Skeletal muscle tissue (tissue), 4 donors: ENCODE data around the gene AKAP1. TPM values are rescaled to one million over a fixed set of nuclear protein-coding genes. Genes with fewer than 3 reads are reported as not detected.

Experiments used
- H3K27ac ChIP-seq: one replicate; pipeline ENCODE4 v1.7.0; 2013; ENCODE audit warnings: mild to moderate bottlenecking, low read depth, low read length, inconsistent platforms
- H3K27me3 ChIP-seq, 3 donors: one replicate each; pipeline ENCODE4 v1.7.0; 2013; ENCODE audit warnings: low read length in 3 of 3; ENCODE audit not compliant: control insufficient read depth in 3 of 3, insufficient read depth in 3 of 3
- H3K36me3 ChIP-seq, 3 donors: one replicate each; pipeline ENCODE4 v1.7.0; 2013; ENCODE audit warnings: low read length in 3 of 3; ENCODE audit not compliant: control insufficient read depth in 3 of 3, insufficient read depth in 3 of 3
- H3K4me1 ChIP-seq, 3 donors: one replicate each; pipeline ENCODE4 v1.7.0; 2013; ENCODE audit warnings: low read length in 3 of 3, mild to moderate bottlenecking in 3 of 3; ENCODE audit not compliant: control insufficient read depth in 3 of 3, insufficient read depth in 3 of 3
- H3K4me3 ChIP-seq, 3 donors: one replicate each; pipeline ENCODE4 v1.7.0; 2013; ENCODE audit warnings: low read length in 3 of 3
- H3K9ac ChIP-seq, 3 donors: one replicate each; pipeline ENCODE4 v1.7.0; 2013; ENCODE audit warnings: low read length in 3 of 3, mild to moderate bottlenecking in 3 of 3, moderate library complexity in 2 of 3, low read depth in 1 of 3
- H3K9me3 ChIP-seq, 3 donors: one replicate each; pipeline ENCODE4 v1.7.0; 2013; ENCODE audit warnings: low read length in 3 of 3; ENCODE audit not compliant: control insufficient read depth in 3 of 3
- total RNA-seq: library from RNA; depleted of rRNA; stranded (reverse); fragments of >200 nt; gene quantifications from one replicate; pipeline ENCODE4 v1.2.3, GENCODE V29; 2014
- donor health status: Osteomylitis.

AKAP1 gene
- total RNA-seq, 1 donor from 2014 or later = 63.7 TPM

GRCh38 chr17:57144567-57144966 lies 59.5 kb downstream of the AKAP1 start:
- Histone ChIP-seq H3K4me1 (peaks cover 0 to 3% (median 0%) of the 10 kb centered on the region in 3 donors), H3K27ac (no peak overlapping the region), H3K36me3 (no peaks in the 10 kb centered on the region), H3K4me3 (no peak overlapping the region), H3K27me3 (no peaks in the 10 kb centered on the region), H3K9ac (no peak overlapping the region), H3K9me3 (no peaks in the 10 kb centered on the region)

- peaks cover 0 to 3% (median 0%) of the 10 kb centered on the region in 3 donors for H3K4me1 ChIP-seq
- no peaks in the 10 kb centered on the region for H3K27me3 ChIP-seq
- H3K4me3 ChIP-seq = no peak overlapping the region
- H3K9me3 ChIP-seq = no peaks in the 10 kb centered on the region
- H3K36me3 ChIP-seq = no peaks in the 10 kb centered on the region
- no peak overlapping the region for H3K9ac ChIP-seq
- no peak overlapping the region for H3K27ac ChIP-seq
These were observed 60.3 kb downstream of the AKAP1 start for GRCh38 chr17:57145347-57145746.

GRCh38 chr17:57146273-57146672 lies 61.2 kb downstream of the AKAP1 start:
- no peak overlapping the region for H3K9ac ChIP-seq
- H3K4me1 ChIP-seq = peaks cover 0 to 3% (median 0%) of the 10 kb centered on the region in 3 donors
- no peaks in the 10 kb centered on the region for H3K36me3 ChIP-seq
- no peak overlapping the region for H3K27ac ChIP-seq
- H3K27me3 ChIP-seq = no peaks in the 10 kb centered on the region
- H3K9me3 ChIP-seq = no peaks in the 10 kb centered on the region
- no peak overlapping the region for H3K4me3 ChIP-seq

GRCh38 chr17:57151798-57152197 lies 66.8 kb downstream of the AKAP1 start:
- Histone ChIP-seq H3K4me3 (no peak overlapping the region), H3K9ac (no peak overlapping the region), H3K27me3 (no peaks in the 10 kb centered on the region), H3K9me3 (no peaks in the 10 kb centered on the region), H3K36me3 (no peaks in the 10 kb centered on the region), H3K27ac (no peak overlapping the region), H3K4me1 (no peaks in the 10 kb centered on the region)

- no peak overlapping the region for H3K9ac ChIP-seq
- H3K4me3 ChIP-seq = no peak overlapping the region
- H3K27ac ChIP-seq = no peak overlapping the region
- no peaks in the 10 kb centered on the region for H3K36me3 ChIP-seq
- H3K9me3 ChIP-seq = no peaks in the 10 kb centered on the region
- no peaks in the 10 kb centered on the region for H3K4me1 ChIP-seq
- no peaks in the 10 kb centered on the region for H3K27me3 ChIP-seq
These were observed 68.0 kb downstream of the AKAP1 start for GRCh38 chr17:57152967-57153528.

- H3K9me3 ChIP-seq = no peaks in the 10 kb centered on the region
- no peaks in the 10 kb centered on the region for H3K4me1 ChIP-seq
- no peak overlapping the region for H3K27ac ChIP-seq
- H3K9ac ChIP-seq = no peak overlapping the region
- no peak overlapping the region for H3K4me3 ChIP-seq
- no peaks in the 10 kb centered on the region for H3K36me3 ChIP-seq
- H3K27me3 ChIP-seq = no peaks in the 10 kb centered on the region
These were observed 69.9 kb downstream of the AKAP1 start for GRCh38 chr17:57154921-57155320.

- H3K4me1 ChIP-seq = no peaks in the 10 kb centered on the region
- no peak overlapping the region for H3K27ac ChIP-seq
- H3K9ac ChIP-seq = no peak overlapping the region
- H3K9me3 ChIP-seq = no peaks in the 10 kb centered on the region
- no peaks in the 10 kb centered on the region for H3K36me3 ChIP-seq
- no peaks in the 10 kb centered on the region for H3K27me3 ChIP-seq
- H3K4me3 ChIP-seq = no peak overlapping the region
These were observed 73.3 kb downstream of the AKAP1 start for GRCh38 chr17:57158325-57158724.

GRCh38 chr17:57158795-57159194 lies 73.7 kb downstream of the AKAP1 start:
- no peaks in the 10 kb centered on the region for H3K4me1 ChIP-seq
- H3K27ac ChIP-seq = no peak overlapping the region
- H3K4me3 ChIP-seq = no peak overlapping the region
- no peak overlapping the region for H3K9ac ChIP-seq
- H3K9me3 ChIP-seq = no peaks in the 10 kb centered on the region
- no peaks in the 10 kb centered on the region for H3K27me3 ChIP-seq
- H3K36me3 ChIP-seq = no peaks in the 10 kb centered on the region

GRCh38 chr17:57160624-57161023 lies 75.6 kb downstream of the AKAP1 start:
- Histone ChIP-seq H3K36me3 (no peaks in the 10 kb centered on the region), H3K27me3 (no peaks in the 10 kb centered on the region), H3K9me3 (no peaks in the 10 kb centered on the region), H3K9ac (no peak overlapping the region), H3K4me3 (no peak overlapping the region), H3K4me1 (no peaks in the 10 kb centered on the region), H3K27ac (no peak overlapping the region)

GRCh38 chr17:57164814-57165213 lies 79.8 kb downstream of the AKAP1 start:
- Histone ChIP-seq H3K36me3 (no peaks in the 10 kb centered on the region), H3K9ac (no peak overlapping the region), H3K9me3 (no peaks in the 10 kb centered on the region), H3K27ac (no peak overlapping the region), H3K27me3 (no peaks in the 10 kb centered on the region), H3K4me1 (no peaks in the 10 kb centered on the region), H3K4me3 (no peak overlapping the region)

GRCh38 chr17:57165754-57166153 lies 80.7 kb downstream of the AKAP1 start:
- H3K27me3 ChIP-seq = no peaks in the 10 kb centered on the region
- H3K27ac ChIP-seq = no peak overlapping the region
- no peaks in the 10 kb centered on the region for H3K4me1 ChIP-seq
- no peak overlapping the region for H3K9ac ChIP-seq
- H3K4me3 ChIP-seq = no peak overlapping the region
- no peaks in the 10 kb centered on the region for H3K36me3 ChIP-seq
- H3K9me3 ChIP-seq = no peaks in the 10 kb centered on the region
